Mammary epithelial cell (primary cell): Measurements from ENCODE around the gene CELF3.

Source experiments
- EZH2 ChIP-seq: IDR thresholded peaks from 2 replicates; pipeline ENCODE4 v1.6.1; 2012; ENCODE audit warnings: low read length, inconsistent platforms, borderline replicate concordance
- TF ChIP-seq, protein P1 (sequence below), 2 donors: IDR thresholded peaks in 1 of 2; conservative IDR thresholded peaks in 1 of 2; 2 replicates each; pipeline ENCODE4 v1.5.1; 2011 to 2012; ENCODE audit warnings: inconsistent platforms in 2 of 2, low read length in 2 of 2, mild to moderate bottlenecking in 2 of 2, control low read depth in 1 of 2, low read depth in 1 of 2; ENCODE audit not compliant: insufficient read depth in 1 of 2; ENCODE audit errors: extremely low read depth in 1 of 2

DNA sequence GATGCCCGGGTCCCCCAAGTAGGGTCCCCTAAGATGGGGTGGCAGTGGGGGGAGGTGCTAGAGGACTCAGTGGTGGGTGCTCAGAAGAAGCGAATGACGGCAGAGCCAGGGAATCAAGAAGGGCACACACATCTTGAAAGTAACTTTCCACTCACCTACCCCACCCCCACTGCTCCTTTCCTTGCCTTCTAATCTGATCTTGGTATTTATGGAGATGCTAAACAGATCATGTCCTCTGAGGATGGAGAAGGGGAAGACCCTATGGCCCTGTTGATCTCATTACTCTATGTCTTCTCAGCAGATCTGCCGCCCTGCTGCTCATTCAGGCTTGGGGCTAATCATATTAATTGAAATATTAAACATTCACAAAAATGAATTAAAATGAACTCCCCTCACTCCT lies 2.1 kb upstream of the CELF3 start:
- no peak for TF ChIP-seq EZH2
- TF ChIP-seq, protein P1, sequence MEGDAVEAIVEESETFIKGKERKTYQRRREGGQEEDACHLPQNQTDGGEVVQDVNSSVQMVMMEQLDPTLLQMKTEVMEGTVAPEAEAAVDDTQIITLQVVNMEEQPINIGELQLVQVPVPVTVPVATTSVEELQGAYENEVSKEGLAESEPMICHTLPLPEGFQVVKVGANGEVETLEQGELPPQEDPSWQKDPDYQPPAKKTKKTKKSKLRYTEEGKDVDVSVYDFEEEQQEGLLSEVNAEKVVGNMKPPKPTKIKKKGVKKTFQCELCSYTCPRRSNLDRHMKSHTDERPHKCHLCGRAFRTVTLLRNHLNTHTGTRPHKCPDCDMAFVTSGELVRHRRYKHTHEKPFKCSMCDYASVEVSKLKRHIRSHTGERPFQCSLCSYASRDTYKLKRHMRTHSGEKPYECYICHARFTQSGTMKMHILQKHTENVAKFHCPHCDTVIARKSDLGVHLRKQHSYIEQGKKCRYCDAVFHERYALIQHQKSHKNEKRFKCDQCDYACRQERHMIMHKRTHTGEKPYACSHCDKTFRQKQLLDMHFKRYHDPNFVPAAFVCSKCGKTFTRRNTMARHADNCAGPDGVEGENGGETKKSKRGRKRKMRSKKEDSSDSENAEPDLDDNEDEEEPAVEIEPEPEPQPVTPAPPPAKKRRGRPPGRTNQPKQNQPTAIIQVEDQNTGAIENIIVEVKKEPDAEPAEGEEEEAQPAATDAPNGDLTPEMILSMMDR (conservative IDR thresholded peaks at IDR 0.05 in 1 of 2, IDR thresholded peaks at IDR 0.05 in 1 of 2; ENCODE audit: extremely low read depth in 1 of 2, insufficient read depth in 1 of 2, low read depth in 1 of 2, low read length in 2 of 2): no peak
